Hypothalamus (tissue), 51 donors: ENCODE results near the gene EPHB3.
"Not testable (repeated sequence)": the region's sequence is repeated elsewhere in the genome, so short reads cannot be mapped to it uniquely, and the experiment has no call there.

Experiments
- DNase-seq, 51 donors: peaks; one replicate each; lab custom pipeline; 2025; lab: John Stamatoyannopoulos, UW

EPHB3 gene

GRCh38 chr3:184611607-184612281 is 50.2 kb downstream of the EPHB3 start:
- no peak for DNase-seq

GRCh38 chr3:184615396-184615795 is 53.8 kb downstream of the EPHB3 start:
- DNase-seq, result no peak

- DNase-seq, result no peak
Observed at GRCh38 chr3:184616436-184616835, 54.9 kb downstream of the EPHB3 start.

GRCh38 chr3:184617306-184617705 is 55.7 kb downstream of the EPHB3 start:
- not testable (repeated sequence) for DNase-seq

- DNase-seq, result no peak
Observed at GRCh38 chr3:184618811-184619210, 57.2 kb downstream of the EPHB3 start.

GRCh38 chr3:184619369-184619768 is 57.8 kb downstream of the EPHB3 start:
- DNase-seq, result no peak

- DNase-seq, result no peak
Observed at GRCh38 chr3:184619787-184620430, 58.3 kb downstream of the EPHB3 start.

GRCh38 chr3:184620475-184621119 is 59.0 kb downstream of the EPHB3 start:
- no peak for DNase-seq

- not testable (repeated sequence) for DNase-seq
Observed at GRCh38 chr3:184622156-184622555, 60.6 kb downstream of the EPHB3 start.

- DNase-seq, result no peak
Observed at GRCh38 chr3:184626923-184627322, 65.3 kb downstream of the EPHB3 start.

- no peak for DNase-seq
Observed at GRCh38 chr3:184629555-184630160, 68.1 kb downstream of the EPHB3 start.

- DNase-seq, result no peak
Observed at GRCh38 chr3:184630861-184631471, 69.4 kb downstream of the EPHB3 start.

- DNase-seq, result no peak
Observed at GRCh38 chr3:184631472-184631861, 69.9 kb downstream of the EPHB3 start.
